ENCODE measurements around the gene CCL16. TPM values are rescaled to one million over a fixed set of nuclear protein-coding genes. Genes with fewer than 3 reads are reported as not detected.

CCL16 gene
- total RNA-seq, 1 donor: not detected

GRCh38 chr17:35934760-35935159, 46.5 kb downstream of the CCL16 start:
- Histone ChIP-seq H3K4me3 (ENCODE audit: low read length) (no peak overlapping the region), H3K9me3 (ENCODE audit: low read depth, low read length) (no peaks in the 10 kb centered on the region), H3K4me1 (ENCODE audit: insufficient read depth, low read length) (peaks cover 12% of the 10 kb centered on the region), H3K27me3 (ENCODE audit: insufficient read depth, low read length) (no peaks in the 10 kb centered on the region)

- Histone ChIP-seq H3K9me3 (ENCODE audit: low read depth, low read length) (no peaks in the 10 kb centered on the region), H3K4me3 (ENCODE audit: low read length) (no peak overlapping the region), H3K4me1 (ENCODE audit: insufficient read depth, low read length) (peaks cover 13% of the 10 kb centered on the region), H3K27me3 (ENCODE audit: insufficient read depth, low read length) (no peaks in the 10 kb centered on the region)
Observed at GRCh38 chr17:35932586-35932985, 48.7 kb downstream of the CCL16 start.

- H3K9me3 ChIP-seq (ENCODE audit: low read depth, low read length): no peaks in the 10 kb centered on the region
- no peak overlapping the region for H3K4me3 ChIP-seq (ENCODE audit: low read length)
- H3K27me3 ChIP-seq (ENCODE audit: insufficient read depth, low read length): no peaks in the 10 kb centered on the region
- peaks cover 13% of the 10 kb centered on the region for H3K4me1 ChIP-seq (ENCODE audit: insufficient read depth, low read length)
Observed at GRCh38 chr17:35931794-35932425, 49.4 kb downstream of the CCL16 start.

GRCh38 chr17:35930211-35931065, 50.9 kb downstream of the CCL16 start, which contains the start of gene RDM1:
Gene RDM1, minus strand, starts transcription at chr17:35930773. Its CDS starts 46 bp downstream, at chr17:35930727.
- Histone ChIP-seq H3K4me3 (ENCODE audit: low read length) (peak within 1 kb of the TSS; percentile 49), H3K27me3 (ENCODE audit: insufficient read depth, low read length) (no peaks in the 10 kb centered on the region), H3K9me3 (ENCODE audit: low read depth, low read length) (no peaks in the 10 kb centered on the region), H3K4me1 (ENCODE audit: insufficient read depth, low read length) (peaks cover 13% of the 10 kb centered on the region)

GRCh38 chr17:35927714-35928113, 53.6 kb downstream of the CCL16 start:
- H3K4me1 ChIP-seq (ENCODE audit: insufficient read depth, low read length): peaks cover 13% of the 10 kb centered on the region
- H3K27me3 ChIP-seq (ENCODE audit: insufficient read depth, low read length): no peaks in the 10 kb centered on the region
- no peaks in the 10 kb centered on the region for H3K9me3 ChIP-seq (ENCODE audit: low read depth, low read length)
- H3K4me3 ChIP-seq (ENCODE audit: low read length): no peak overlapping the region

Other genes starting within 250 kb of the CCL16 start
- gene RASL10B, start 249.9 kb downstream of the CCL16 start, total RNA-seq: 0.10 TPM
- gene GAS2L2, start 228.3 kb downstream of the CCL16 start, total RNA-seq: under 0.01 TPM
- not detected for gene C17orf50, start 220.6 kb downstream of the CCL16 start, total RNA-seq
- gene MMP28, start 185.9 kb downstream of the CCL16 start, total RNA-seq: 8.1 TPM
- 72.4 TPM for gene TAF15, start 172.0 kb downstream of the CCL16 start, total RNA-seq
- 0.63 TPM for gene HEATR9, start 112.6 kb downstream of the CCL16 start, total RNA-seq
- 139 TPM for gene CCL5, start 101.1 kb downstream of the CCL16 start, total RNA-seq
- not detected for gene RDM1, start 50.7 kb downstream of the CCL16 start, total RNA-seq
- gene LYZL6, start 37.8 kb downstream of the CCL16 start, total RNA-seq: not detected
- not detected for gene CCL14, start 5.2 kb upstream of the CCL16 start, total RNA-seq
- gene CCL15, start 20.1 kb upstream of the CCL16 start, total RNA-seq: not detected
- gene CCL23, start 36.5 kb upstream of the CCL16 start, total RNA-seq: not detected
- gene CCL18, start 82.8 kb upstream of the CCL16 start, total RNA-seq: 0.31 TPM
- 1,287 TPM for gene CCL3, start 108.6 kb upstream of the CCL16 start, total RNA-seq
- gene CCL4, start 122.3 kb upstream of the CCL16 start, total RNA-seq: 482 TPM
- gene TBC1D3B, start 195.1 kb upstream of the CCL16 start, total RNA-seq: not detected
- 169 TPM for gene CCL3L1, start 215.3 kb upstream of the CCL16 start, total RNA-seq
- gene CCL4L2, start 229.6 kb upstream of the CCL16 start, total RNA-seq: 7.9 TPM

Data from mononuclear cell (primary cell).